ENCODE measurements around the gene QRFP.

Gene QRFP

GRCh38 chr9:130868230-130868629, 28.4 kb downstream of the QRFP start:
- peaks cover 81% of the 10 kb centered on the region for H3K36me3 ChIP-seq (ENCODE audit: insufficient read depth, low read length)
- H3K27me3 ChIP-seq (ENCODE audit: insufficient read depth, low read length, poor library complexity): no peaks in the 10 kb centered on the region
- no peak overlapping the region for H3K4me2 ChIP-seq (ENCODE audit: insufficient read depth, low read length)
- no peaks in the 10 kb centered on the region for H3K4me1 ChIP-seq (ENCODE audit: insufficient read depth, low read length)
- no peak overlapping the region for H3K27ac ChIP-seq (ENCODE audit: low read length)
- H4K20me1 ChIP-seq (ENCODE audit: insufficient read depth, low read length): peaks cover 37% of the 10 kb centered on the region
- no peak for TF ChIP-seq EZH2 (IDR thresholded peaks at IDR 0.05; ENCODE audit: borderline replicate concordance, low read depth, low read length, severe bottlenecking)
- no peak for TF ChIP-seq CTCF (IDR thresholded peaks at IDR 0.05; ENCODE audit: borderline replicate concordance, extremely low read depth, low read length, poor library complexity, severe bottlenecking)
- H3K4me3 ChIP-seq (ENCODE audit: low read depth in 1 of 2, low read length in 2 of 2): no peak overlapping the region
- H2AFZ ChIP-seq (ENCODE audit: low read depth, low read length): no peak overlapping the region
- peaks cover 27% of the 10 kb centered on the region for H3K79me2 ChIP-seq (ENCODE audit: insufficient read depth, low read length)
- DNase-seq (no peak), ATAC-seq (ENCODE audit: insufficient read depth, low read depth) (no peak)
- no peaks in the 10 kb centered on the region for H3K9me3 ChIP-seq (ENCODE audit: insufficient read depth, low read length, severe bottlenecking)
- H3K9ac ChIP-seq (ENCODE audit: low read depth, low read length): no peak overlapping the region

DNA sequence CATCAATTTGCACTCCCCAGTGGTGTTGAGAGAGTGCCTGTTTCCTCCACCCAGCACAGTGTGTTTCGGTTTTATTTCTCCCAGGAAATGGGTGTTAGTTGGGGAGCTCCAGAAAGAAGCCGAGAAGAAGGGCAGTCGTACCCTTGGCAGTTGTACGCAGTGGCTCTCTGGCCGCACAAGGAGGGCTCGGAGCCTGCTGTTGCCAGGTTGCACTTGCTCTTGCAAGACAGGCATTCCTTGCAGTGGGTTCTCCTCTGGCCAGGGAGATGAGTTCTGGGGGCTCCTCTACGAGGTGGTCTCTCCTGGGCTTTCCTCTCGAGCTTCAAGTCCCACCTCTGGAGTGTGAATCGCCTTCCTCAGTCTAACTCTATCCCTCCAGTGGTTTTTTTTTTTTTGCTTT, 29.1 kb downstream of the QRFP start:
- H3K27ac ChIP-seq (ENCODE audit: low read length): no peak overlapping the region
- peaks cover 27% of the 10 kb centered on the region for H3K79me2 ChIP-seq (ENCODE audit: insufficient read depth, low read length)
- DNase-seq (no peak), ATAC-seq (ENCODE audit: insufficient read depth, low read depth) (no peak)
- no peak overlapping the region for H3K9ac ChIP-seq (ENCODE audit: low read depth, low read length)
- H3K4me1 ChIP-seq (ENCODE audit: insufficient read depth, low read length): no peaks in the 10 kb centered on the region
- no peak overlapping the region for H3K4me3 ChIP-seq (ENCODE audit: low read depth in 1 of 2, low read length in 2 of 2)
- H2AFZ ChIP-seq (ENCODE audit: low read depth, low read length): no peak overlapping the region
- TF ChIP-seq CTCF (IDR thresholded peaks at IDR 0.05; ENCODE audit: borderline replicate concordance, extremely low read depth, low read length, poor library complexity, severe bottlenecking) (no peak), EZH2 (IDR thresholded peaks at IDR 0.05; ENCODE audit: borderline replicate concordance, low read depth, low read length, severe bottlenecking) (no peak)
- H3K4me2 ChIP-seq (ENCODE audit: insufficient read depth, low read length): no peak overlapping the region
- no peaks in the 10 kb centered on the region for H3K27me3 ChIP-seq (ENCODE audit: insufficient read depth, low read length, poor library complexity)
- peaks cover 38% of the 10 kb centered on the region for H4K20me1 ChIP-seq (ENCODE audit: insufficient read depth, low read length)
- no peaks in the 10 kb centered on the region for H3K9me3 ChIP-seq (ENCODE audit: insufficient read depth, low read length, severe bottlenecking)
- peaks cover 81% of the 10 kb centered on the region for H3K36me3 ChIP-seq (ENCODE audit: insufficient read depth, low read length)

DNA sequence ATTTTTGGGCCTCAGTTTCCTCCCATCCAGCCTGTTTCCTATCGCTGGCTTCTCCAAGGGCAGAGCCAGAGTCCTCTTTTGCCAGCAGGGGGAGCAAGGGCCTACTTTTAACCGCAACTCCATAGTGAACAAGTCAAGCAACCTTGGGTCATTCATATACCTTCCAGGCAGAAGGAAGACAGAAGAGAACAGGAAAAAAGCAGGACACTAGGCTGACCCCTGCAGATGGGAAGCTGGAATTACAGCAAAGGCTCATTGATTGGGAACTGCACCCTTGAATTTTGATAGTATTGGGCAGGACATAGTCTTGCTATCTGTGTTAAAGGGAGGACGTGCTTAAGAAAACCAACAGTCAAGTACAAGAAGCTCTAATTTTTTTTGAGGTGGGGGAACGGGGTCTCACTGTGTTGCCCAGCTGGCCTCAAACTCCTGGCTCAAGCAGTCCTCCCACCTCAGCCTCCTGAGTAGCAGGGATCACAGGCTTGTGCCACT, 30.1 kb downstream of the QRFP start:
- Histone ChIP-seq H3K4me3 (ENCODE audit: low read depth in 1 of 2, low read length in 2 of 2) (no peak overlapping the region), H3K9ac (ENCODE audit: low read depth, low read length) (no peak overlapping the region), H4K20me1 (ENCODE audit: insufficient read depth, low read length) (peaks cover 40% of the 10 kb centered on the region), H3K36me3 (ENCODE audit: insufficient read depth, low read length) (peaks cover 81% of the 10 kb centered on the region), H2AFZ (ENCODE audit: low read depth, low read length) (no peak overlapping the region), H3K4me2 (ENCODE audit: insufficient read depth, low read length) (no peak overlapping the region), H3K27ac (ENCODE audit: low read length) (no peak overlapping the region), H3K27me3 (ENCODE audit: insufficient read depth, low read length, poor library complexity) (no peaks in the 10 kb centered on the region), H3K79me2 (ENCODE audit: insufficient read depth, low read length) (peaks cover 30% of the 10 kb centered on the region), H3K4me1 (ENCODE audit: insufficient read depth, low read length) (no peaks in the 10 kb centered on the region), H3K9me3 (ENCODE audit: insufficient read depth, low read length, severe bottlenecking) (no peaks in the 10 kb centered on the region)
- ATAC-seq (ENCODE audit: insufficient read depth, low read depth): peak; percentile 88
- peak; percentile 63 for DNase-seq
- TF ChIP-seq CTCF (IDR thresholded peaks at IDR 0.05; ENCODE audit: borderline replicate concordance, extremely low read depth, low read length, poor library complexity, severe bottlenecking): peak; percentile 86
- no peak for TF ChIP-seq EZH2 (IDR thresholded peaks at IDR 0.05; ENCODE audit: borderline replicate concordance, low read depth, low read length, severe bottlenecking)

DNA sequence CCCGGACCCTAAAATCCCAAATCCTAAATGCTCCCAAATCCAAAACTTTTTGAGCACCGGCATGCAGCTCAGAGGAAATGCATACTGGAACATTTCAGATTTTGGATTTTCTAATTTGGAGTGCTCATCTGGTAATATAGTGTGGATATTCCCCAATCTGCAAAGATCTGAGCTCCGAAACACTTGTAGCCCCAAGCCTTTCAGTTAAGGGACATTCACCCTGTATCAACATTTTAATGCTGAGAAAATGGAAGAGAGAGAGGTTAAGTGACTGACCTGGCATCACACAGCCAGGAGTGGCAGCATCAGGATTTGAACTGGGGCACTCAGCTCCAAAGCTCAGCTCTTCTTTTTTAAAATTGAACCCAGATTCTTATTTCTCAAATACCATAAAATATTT, 30.7 kb downstream of the QRFP start:
- H3K79me2 ChIP-seq (ENCODE audit: insufficient read depth, low read length): peaks cover 30% of the 10 kb centered on the region
- H3K9ac ChIP-seq (ENCODE audit: low read depth, low read length): no peak overlapping the region
- H3K4me3 ChIP-seq (ENCODE audit: low read depth in 1 of 2, low read length in 2 of 2): no peak overlapping the region
- no peak overlapping the region for H2AFZ ChIP-seq (ENCODE audit: low read depth, low read length)
- H3K4me2 ChIP-seq (ENCODE audit: insufficient read depth, low read length): no peak overlapping the region
- no peak for DNase-seq
- no peaks in the 10 kb centered on the region for H3K9me3 ChIP-seq (ENCODE audit: insufficient read depth, low read length, severe bottlenecking)
- no peak overlapping the region for H3K27ac ChIP-seq (ENCODE audit: low read length)
- H4K20me1 ChIP-seq (ENCODE audit: insufficient read depth, low read length): peaks cover 34% of the 10 kb centered on the region
- no peak for TF ChIP-seq CTCF (IDR thresholded peaks at IDR 0.05; ENCODE audit: borderline replicate concordance, extremely low read depth, low read length, poor library complexity, severe bottlenecking)
- TF ChIP-seq EZH2 (IDR thresholded peaks at IDR 0.05; ENCODE audit: borderline replicate concordance, low read depth, low read length, severe bottlenecking): no peak
- no peak for ATAC-seq (ENCODE audit: insufficient read depth, low read depth)
- H3K36me3 ChIP-seq (ENCODE audit: insufficient read depth, low read length): peaks cover 79% of the 10 kb centered on the region
- H3K27me3 ChIP-seq (ENCODE audit: insufficient read depth, low read length, poor library complexity): no peaks in the 10 kb centered on the region
- no peaks in the 10 kb centered on the region for H3K4me1 ChIP-seq (ENCODE audit: insufficient read depth, low read length)

All from DND-41 (cell line).